GM19023 (cell line): ENCODE data around the gene OVOL1.
"Not testable (repeated sequence)": the region's sequence is repeated elsewhere in the genome, so short reads cannot be mapped to it uniquely, and the experiment has no call there.

Experiments
- ATAC-seq: cut with Tn5 transposase; IDR thresholded peaks from one replicate; pipeline ENCODE4 v1.9.1; 2021; ENCODE audit warnings: mild to moderate bottlenecking, moderate library complexity; ENCODE audit not compliant: unreplicated experiment

OVOL1 gene

DNA sequence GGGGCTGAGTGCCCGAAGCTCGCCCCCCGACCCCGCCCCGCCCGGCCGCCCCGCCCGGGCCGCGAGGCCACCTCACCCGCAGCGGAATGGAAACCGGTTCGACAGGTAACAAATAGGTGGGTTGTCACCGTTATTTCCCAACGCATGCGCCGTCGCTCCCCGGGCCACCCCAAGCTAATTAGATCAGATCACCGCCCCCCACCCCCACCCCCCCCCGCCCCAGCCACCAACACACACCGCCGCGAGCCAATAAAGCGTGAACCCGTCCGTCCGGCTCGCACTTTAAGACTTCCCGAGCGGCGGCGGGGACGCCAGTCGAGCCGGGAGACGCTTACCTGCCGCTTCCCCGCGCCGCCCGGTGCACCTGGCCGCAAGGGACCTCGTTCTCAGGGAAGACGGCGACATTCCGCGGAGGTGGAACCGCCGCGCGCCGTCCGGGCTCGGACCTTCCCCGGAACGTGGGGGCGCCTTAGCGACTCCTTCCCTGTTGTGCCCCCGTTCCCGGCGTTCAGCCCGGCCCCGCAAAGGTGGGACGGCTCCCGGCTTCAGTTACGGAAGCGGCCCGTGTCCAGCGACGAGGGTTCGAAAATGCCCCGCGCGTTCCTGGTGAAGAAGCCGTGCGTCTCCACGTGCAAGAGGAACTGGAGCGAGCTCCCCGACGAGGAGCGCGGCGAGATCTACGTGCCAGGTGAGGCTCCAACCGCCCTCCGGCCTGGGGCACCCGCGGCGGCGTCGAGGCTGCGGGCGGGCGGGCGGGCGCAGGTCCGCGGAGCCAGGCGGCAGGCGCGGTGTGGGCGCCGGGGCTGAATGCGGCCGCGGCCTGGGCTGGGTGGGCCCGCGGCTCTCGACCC lies at the start of gene OVOL1:
OVOL1 (plus strand) TSS at position 278 of the 851 bp plus-strand sequence; CDS start at position 589, 311 bp downstream.
- no peak for ATAC-seq

DNA sequence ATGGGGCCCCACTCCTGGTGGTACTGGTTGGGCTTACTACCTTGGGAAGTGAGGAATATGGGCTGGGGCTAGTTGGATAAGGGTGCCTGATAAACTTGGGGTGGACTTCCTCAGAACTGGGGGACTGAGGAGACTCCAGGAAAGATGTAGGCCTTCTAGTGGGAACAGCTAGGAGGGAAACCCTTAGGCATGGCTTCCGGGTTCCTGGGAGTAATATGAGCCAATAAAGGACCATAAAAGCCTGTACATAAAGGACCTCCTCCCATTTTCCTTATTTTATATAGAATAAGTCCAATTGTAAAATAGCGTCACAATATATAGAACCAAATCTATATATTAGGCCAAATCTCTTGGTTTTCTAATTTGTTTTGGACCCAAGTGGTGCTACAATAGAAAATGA lies 47.8 kb upstream of the OVOL1 start:
- no peak for ATAC-seq

DNA sequence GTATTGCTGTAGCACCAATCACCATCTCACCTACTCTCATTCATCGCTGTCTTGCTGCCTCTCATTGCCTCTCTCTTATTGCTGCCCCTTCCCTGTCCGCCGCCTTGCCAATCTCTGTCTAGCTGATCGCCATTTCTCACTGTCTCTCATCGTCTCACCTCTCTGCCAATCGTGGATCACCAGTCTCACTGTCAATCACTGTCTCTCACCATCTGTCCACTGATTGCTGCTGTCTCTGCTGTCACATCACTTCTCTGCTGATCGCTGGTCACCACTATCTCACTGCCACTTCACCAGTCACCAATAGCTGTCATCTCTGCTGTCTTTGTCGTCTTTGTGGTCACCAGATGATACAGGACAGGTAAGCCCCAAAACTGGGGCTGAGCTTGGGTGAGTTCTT lies 45.7 kb upstream of the OVOL1 start:
- ATAC-seq, result no peak

GRCh38 chr11:65742353-65742752 lies 44.5 kb upstream of the OVOL1 start:
- no peak for ATAC-seq

DNA sequence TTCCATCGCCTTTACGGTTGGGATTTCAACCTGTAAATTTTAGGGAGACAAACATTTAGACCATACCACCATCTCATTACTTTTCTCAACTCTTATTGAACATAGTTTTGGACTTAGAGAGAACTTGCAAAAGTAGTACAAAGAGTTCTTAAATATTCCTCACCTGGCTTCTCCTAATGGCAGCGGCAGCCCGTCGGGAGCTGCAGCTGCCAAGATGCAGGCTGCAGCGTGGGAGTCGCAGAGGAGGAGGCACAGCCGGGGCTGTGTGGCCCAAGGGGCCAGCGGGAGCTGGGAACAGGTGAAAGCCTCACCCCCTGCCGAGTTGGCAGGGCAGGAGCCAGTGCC lies 43.2 kb upstream of the OVOL1 start:
- no peak for ATAC-seq

GRCh38 chr11:65744026-65744698 lies 42.7 kb upstream of the OVOL1 start:
- no peak for ATAC-seq

- no peak for ATAC-seq
Measured at GRCh38 chr11:65744699-65745042, 42.2 kb upstream of the OVOL1 start.

DNA sequence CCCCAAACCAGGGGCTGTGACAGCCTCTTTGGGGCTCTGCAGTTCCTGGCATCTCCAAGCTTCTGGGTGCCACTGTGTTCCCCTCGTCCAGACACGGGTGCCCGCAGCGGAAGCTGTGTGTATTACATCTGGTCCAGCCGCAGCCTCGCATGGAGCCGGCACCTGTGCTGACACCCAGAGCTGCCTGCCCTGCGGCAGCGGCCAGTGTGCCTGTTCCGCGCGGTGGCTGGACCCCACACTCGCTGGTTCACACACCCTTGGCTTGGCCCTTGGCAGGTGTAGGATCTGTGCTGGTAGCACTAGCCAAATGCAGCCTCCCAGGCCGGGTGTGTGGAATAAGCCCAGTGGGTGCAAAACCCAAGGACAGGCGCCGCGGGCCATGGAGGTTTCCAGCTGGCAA lies 41.8 kb upstream of the OVOL1 start:
- ATAC-seq, result no peak

DNA sequence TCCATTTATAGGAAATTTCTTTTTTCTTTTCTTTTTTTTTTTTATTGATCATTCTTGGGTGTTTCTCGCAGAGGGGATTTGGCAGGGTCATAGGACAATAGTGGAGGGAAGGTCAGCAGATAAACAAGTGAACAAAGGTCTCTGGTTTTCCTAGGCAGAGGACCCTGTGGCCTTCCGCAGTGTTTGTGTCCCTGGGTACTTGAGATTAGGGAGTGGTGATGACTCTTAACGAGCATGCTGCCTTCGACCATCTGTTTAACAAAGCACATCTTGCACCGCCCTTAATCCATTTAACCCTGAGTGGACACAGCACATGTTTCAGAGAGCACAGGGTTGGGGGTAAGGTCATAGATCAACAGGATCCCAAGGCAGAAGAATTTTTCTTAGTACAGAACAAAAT lies 24.7 kb upstream of the OVOL1 start:
- not testable (repeated sequence) for ATAC-seq

GRCh38 chr11:65762816-65763215 lies 24.0 kb upstream of the OVOL1 start:
- ATAC-seq, result not testable (repeated sequence)

DNA sequence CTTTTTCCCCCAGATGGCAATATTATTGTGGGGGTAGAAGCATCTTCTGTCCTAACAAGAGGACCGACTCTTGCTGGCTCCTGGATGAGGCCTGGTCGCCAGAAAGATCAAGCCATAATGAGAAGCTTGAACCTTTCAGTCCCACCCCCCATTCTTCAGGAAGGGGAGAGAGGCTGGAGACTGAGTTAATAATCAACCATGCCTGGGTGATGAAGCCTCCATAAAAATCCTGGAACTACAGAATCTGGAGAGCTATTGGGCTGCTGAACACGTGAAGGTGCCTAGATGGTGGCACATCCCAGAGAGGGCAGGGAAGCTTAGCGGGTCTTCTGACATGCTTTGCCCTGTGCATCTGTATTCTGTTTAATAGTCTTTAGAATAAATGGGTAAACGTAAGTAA lies 22.4 kb upstream of the OVOL1 start:
- ATAC-seq, result no peak

- no peak for ATAC-seq
Measured at GRCh38 chr11:65766535-65766934, 20.3 kb upstream of the OVOL1 start.

- ATAC-seq, result no peak
Measured at GRCh38 chr11:65767406-65767805, 19.5 kb upstream of the OVOL1 start.

- not testable (repeated sequence) for ATAC-seq
Measured at GRCh38 chr11:65767806-65768205, 19.1 kb upstream of the OVOL1 start.

DNA sequence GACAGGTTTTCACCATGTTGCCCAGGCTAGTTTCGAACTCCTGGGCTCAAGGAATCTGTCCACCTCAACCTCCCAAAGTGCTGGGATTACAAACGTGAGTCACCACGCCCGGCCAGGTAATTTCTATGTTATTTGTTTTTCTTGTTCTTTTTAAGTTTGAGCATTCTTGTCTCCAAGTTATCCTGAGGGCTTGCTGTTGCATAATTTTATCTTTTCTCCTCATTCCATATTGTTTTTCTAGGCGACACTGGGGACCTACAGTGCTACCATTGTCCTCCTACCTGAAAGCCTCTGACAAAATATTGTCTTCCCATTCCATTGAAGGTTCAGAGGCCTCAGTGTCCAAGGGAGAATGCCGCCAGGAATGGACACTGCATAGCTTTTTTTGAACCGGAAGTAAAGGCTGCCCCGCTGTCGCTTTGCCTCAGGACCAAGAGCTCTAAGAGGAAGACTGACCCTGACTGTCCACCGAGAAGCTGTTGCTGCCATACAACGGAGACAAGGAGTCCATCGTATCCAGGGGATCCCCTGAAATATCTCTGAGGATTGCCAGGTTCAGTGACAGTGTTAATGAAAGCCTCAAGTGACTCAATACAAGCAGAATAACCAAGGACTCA lies 15.8 kb upstream of the OVOL1 start:
- ATAC-seq, result no peak

DNA sequence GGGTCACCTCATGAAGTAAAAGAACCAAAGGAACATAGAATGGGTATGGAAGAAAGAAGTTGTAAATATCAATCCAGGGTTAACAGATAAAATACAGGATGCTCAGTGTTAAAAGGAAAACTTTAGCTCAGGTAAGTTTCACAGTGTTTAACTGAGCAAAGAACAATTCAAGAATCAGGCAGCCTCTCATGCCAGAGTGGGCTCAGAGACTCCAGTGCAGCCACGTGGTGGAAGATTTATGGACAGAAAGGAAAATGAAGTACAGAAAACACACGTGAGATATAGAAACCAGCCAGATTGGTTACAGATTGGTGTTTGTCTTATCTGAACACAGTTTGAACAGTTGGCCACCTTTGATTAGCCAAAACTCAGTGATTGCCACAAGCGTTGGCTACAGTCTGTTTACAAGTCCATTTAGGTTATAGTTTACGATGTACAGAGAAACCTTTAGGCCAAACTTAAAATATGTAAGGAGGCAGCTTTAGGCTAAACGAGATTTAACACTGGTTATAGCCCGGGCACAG lies 15.2 kb upstream of the OVOL1 start:
- ATAC-seq, result no peak

- no peak for ATAC-seq
Measured at GRCh38 chr11:65773784-65774411, 13.0 kb upstream of the OVOL1 start.

- ATAC-seq, result no peak
Measured at GRCh38 chr11:65774525-65775306, 12.1 kb upstream of the OVOL1 start.

DNA sequence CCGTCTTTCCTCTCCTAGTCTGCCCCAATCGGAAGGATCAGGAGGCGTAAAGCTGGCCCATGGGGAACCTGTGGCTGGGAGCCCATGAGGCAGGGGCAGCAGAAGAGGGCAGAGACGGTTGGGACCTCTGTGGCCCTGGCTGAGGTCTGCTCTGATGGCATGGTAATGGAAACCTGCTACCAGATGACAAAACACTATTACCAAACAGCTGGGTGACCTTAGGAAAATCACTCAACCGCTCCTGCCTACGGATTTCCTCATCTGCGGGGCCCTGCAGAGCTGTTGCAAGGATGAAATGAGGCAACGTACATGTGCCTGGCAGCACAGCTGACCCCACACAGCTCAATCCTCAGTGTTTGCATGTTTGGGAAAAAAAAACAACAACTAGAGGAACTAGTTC lies 10.7 kb upstream of the OVOL1 start:
- ATAC-seq, result no peak

GRCh38 chr11:65776710-65777141 lies 10.1 kb upstream of the OVOL1 start:
- no peak for ATAC-seq

DNA sequence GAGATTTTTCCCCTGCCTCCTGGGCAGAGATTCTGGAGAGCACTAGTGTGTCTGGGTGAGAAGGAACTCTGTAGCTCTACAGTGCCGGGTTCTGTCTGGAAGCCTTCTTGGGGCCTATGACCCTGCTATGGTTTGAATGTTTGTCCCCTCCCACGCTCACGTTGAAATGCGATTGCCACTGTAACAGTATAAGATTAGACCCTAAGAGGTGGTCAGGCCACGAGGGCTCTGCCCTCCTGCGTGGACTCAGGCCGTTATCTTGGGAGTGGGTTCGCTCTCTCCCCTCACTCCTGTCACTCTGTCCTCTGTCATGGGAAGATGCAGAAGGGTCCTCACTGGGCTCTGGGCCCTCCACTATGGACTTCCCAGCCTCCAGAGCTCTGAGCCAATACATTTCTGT lies 9.6 kb upstream of the OVOL1 start:
- ATAC-seq, result no peak
